Subcutaneous abdominal adipose tissue (tissue), 5 donors: ENCODE data around the gene ADAMTS17.

Source experiments
- H3K27ac ChIP-seq: one replicate; pipeline ENCODE4 v1.7.0; 2013; ENCODE audit warnings: low read depth, mild to moderate bottlenecking, inconsistent platforms, low read length, moderate library complexity
- H3K27me3 ChIP-seq, 5 donors: one replicate each; pipeline ENCODE4 v1.7.0; 2013; ENCODE audit warnings: low read length in 5 of 5, inconsistent platforms in 1 of 5; ENCODE audit not compliant: control insufficient read depth in 5 of 5, insufficient read depth in 4 of 5
- H3K36me3 ChIP-seq, 5 donors: one replicate each; pipeline ENCODE4 v1.7.0; 2013; ENCODE audit warnings: low read length in 5 of 5; ENCODE audit not compliant: control insufficient read depth in 5 of 5, insufficient read depth in 5 of 5
- H3K4me1 ChIP-seq, 5 donors: one replicate each; pipeline ENCODE4 v1.7.0; 2013; ENCODE audit warnings: low read length in 5 of 5, mild to moderate bottlenecking in 3 of 5, moderate library complexity in 1 of 5; ENCODE audit not compliant: control insufficient read depth in 5 of 5, insufficient read depth in 5 of 5
- H3K4me3 ChIP-seq, 5 donors: one replicate each; pipeline ENCODE4 v1.7.0; 2013; ENCODE audit warnings: low read length in 5 of 5, low read depth in 1 of 5
- H3K9ac ChIP-seq, 5 donors: one replicate each; pipeline ENCODE4 v1.7.0; 2013; ENCODE audit warnings: low read length in 5 of 5, mild to moderate bottlenecking in 4 of 5, moderate library complexity in 3 of 5
- H3K9me3 ChIP-seq, 5 donors: one replicate each; pipeline ENCODE4 v1.7.0; 2013; ENCODE audit warnings: low read length in 5 of 5; ENCODE audit not compliant: control insufficient read depth in 5 of 5
- donor health status: healthy.
- donor health status: healthy.
- donor health status: healthy.
- donor health status: healthy.
- donor health status: healthy.

The ADAMTS17 gene

DNA sequence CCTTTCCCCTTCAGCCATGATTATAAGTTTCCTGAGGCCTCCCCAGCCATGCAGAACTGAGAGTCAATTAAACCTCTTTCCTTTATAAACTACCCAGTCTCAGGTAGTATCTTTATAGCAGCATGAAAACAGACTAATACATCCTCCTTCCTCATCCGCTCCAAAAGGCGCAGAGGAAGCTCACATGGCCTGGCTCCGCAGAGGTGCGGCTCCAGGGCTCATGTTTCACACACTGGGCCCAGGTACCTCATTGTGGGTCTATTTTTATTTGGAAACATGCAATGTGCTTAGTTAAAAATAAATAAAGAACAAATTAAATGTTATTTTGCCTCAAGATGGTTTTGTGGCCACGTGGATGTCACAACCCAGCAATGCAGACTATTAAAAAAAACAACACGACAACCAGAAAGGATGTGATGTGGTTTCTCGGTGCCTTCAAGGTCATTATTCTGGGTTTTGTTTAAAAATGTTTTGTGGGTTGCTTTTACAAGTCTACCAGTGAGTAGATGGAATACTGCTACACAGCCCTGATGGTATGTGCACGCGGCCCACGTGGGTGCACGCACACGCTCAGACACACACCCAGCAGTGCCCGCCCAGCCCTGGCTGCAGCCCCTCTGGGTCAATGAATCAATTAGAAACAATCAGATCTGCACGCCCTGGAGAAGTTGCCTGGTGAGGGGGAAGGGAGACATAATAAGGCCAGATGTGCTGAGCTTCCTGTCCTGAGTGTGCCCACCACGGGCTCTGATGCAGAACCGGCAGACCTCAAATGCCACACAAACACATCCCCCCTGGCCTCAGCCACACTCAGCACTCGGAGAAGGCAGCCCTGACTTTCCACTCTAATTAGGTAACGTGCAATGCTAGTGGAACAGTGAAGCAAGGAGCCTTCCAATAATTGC, 140.1 kb downstream of the ADAMTS17 start:
- Histone ChIP-seq H3K27ac (no peak overlapping the region), H3K4me1 (peaks cover 0 to under 1% (median 0%) of the 10 kb centered on the region in 5 donors), H3K36me3 (no peaks in the 10 kb centered on the region), H3K27me3 (peaks cover 0 to 7% (median 0%) of the 10 kb centered on the region in 5 donors), H3K4me3 (no peak overlapping the region), H3K9me3 (no peaks in the 10 kb centered on the region), H3K9ac (no peak overlapping the region)

DNA sequence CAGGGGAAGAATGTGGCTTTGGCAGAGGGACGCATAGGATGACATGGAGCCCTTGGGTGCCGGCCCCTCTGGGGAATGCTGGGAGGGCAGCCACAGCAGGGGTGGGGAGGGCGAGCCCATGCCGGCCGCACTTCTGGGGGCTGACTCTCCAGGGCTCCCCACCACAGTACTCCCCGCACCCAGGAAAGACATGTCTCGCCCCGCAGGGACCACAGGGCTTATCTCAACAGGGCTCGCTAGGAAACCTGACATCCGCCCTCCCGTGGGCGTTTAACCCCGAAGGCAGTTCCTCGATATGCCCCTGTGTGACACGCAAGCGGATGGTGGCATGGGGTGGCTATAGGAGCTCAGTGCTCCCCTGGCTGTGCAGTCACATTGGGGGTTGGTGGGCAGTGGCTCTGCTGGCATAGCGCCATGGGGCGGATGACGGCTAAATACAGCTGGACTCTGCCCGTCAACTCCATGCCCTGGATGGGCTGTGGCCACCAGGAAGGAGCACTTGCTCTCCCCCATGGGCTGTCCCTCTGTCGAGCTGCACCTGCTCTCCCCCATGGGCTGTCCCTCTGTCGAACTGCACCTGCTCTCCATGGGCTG, 141.4 kb downstream of the ADAMTS17 start:
- H3K9me3 ChIP-seq, result no peaks in the 10 kb centered on the region
- no peak overlapping the region for H3K4me3 ChIP-seq
- no peaks in the 10 kb centered on the region for H3K36me3 ChIP-seq
- no peaks in the 10 kb centered on the region for H3K4me1 ChIP-seq
- H3K27ac ChIP-seq, result no peak overlapping the region
- H3K27me3 ChIP-seq, result peaks cover 0 to 7% (median 0%) of the 10 kb centered on the region in 5 donors
- no peak overlapping the region for H3K9ac ChIP-seq

DNA sequence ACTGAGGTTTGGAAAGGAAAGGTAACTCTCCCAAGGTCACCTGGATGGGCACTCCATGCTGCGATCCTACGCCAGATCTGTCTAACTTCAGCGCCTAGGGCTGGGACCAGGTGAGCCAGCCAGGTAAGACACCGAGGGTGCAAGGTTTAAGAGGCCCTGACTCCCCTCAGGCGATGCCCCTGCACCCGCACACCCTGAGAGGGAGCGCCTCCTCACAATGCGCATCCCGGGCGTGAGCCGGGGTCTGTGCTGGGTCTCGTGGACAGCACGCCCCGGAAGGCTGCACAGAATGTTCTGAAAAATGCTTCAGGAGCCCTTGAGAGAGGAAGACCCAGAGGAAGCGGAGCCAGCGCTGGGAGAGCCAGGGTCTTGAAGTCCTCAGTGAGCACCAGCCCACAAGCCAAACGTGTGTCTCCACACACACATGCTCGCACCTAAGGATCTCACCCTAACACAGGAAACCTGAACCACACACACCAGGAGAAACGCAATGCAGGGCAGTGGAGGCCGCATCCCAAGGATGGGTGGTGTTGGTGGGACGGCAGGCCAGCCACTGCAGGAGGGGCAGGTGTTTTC, 142.0 kb downstream of the ADAMTS17 start:
- Histone ChIP-seq H3K27me3 (peaks cover 0 to 7% (median 0%) of the 10 kb centered on the region in 5 donors), H3K4me1 (no peaks in the 10 kb centered on the region), H3K9me3 (no peaks in the 10 kb centered on the region), H3K4me3 (no peak overlapping the region), H3K9ac (no peak overlapping the region), H3K27ac (no peak overlapping the region), H3K36me3 (no peaks in the 10 kb centered on the region)

DNA sequence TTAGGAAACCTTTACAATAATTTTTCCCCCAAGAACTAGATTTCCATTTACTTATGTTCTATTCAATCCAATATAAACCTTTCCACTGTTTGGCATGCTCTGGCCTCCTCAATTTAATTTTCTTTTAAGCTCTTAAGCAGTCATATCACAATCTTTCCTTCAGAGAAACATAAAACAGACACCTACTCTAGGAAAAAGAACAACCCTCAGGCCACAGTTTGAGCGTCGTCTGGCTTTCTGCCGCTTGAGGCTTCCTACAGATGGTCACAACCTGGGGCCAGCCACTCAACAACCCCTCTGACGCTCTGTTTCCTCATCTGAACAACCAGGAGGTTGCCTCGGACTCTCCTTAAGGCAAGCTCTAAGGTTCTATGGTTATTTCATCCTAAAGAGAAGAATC, 143.3 kb downstream of the ADAMTS17 start:
- Histone ChIP-seq H3K9me3 (no peaks in the 10 kb centered on the region), H3K4me3 (no peak overlapping the region), H3K36me3 (no peaks in the 10 kb centered on the region), H3K4me1 (no peaks in the 10 kb centered on the region), H3K27me3 (peaks cover 0 to 7% (median 0%) of the 10 kb centered on the region in 5 donors), H3K27ac (no peak overlapping the region), H3K9ac (no peak overlapping the region)

DNA sequence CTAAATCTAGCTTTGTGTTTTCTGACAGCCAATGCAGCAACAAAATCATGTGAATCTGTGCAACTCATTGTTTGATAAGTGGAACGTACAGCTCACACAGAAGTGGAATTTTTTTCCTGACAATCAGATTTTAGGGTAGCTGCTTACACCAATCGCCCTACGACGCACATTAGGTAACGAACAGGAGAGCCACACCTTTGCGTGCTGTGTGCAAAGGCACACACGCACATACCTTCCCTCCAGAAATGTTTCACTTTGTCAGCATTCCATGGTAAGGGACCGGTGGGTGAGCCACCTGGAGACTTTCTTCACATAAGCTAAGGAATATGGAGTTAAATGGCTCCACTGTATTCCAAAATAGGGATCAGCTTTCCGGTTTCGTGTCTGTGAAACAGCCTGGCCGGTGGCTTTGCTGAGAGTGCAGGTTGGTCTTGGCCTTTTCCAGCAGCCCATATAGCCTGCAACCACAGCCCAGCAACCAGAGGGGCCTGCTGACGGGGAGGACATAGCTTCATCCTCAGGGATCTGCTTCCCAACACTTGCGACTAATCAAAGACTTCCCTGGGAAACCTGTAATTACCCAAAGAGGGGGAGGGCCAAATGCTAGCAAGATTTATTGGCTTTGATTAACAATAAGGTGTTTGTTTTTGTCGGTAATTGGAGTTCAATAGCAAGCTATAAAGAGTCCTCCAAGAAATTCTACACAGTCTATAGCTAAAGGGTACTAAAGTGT, 145.3 kb downstream of the ADAMTS17 start:
- no peaks in the 10 kb centered on the region for H3K9me3 ChIP-seq
- peaks cover 0 to 7% (median 0%) of the 10 kb centered on the region in 5 donors for H3K27me3 ChIP-seq
- H3K27ac ChIP-seq, result no peak overlapping the region
- H3K36me3 ChIP-seq, result no peaks in the 10 kb centered on the region
- H3K4me3 ChIP-seq, result no peak overlapping the region
- no peak overlapping the region for H3K9ac ChIP-seq
- peaks cover 0 to 2% (median 0%) of the 10 kb centered on the region in 5 donors for H3K4me1 ChIP-seq

DNA sequence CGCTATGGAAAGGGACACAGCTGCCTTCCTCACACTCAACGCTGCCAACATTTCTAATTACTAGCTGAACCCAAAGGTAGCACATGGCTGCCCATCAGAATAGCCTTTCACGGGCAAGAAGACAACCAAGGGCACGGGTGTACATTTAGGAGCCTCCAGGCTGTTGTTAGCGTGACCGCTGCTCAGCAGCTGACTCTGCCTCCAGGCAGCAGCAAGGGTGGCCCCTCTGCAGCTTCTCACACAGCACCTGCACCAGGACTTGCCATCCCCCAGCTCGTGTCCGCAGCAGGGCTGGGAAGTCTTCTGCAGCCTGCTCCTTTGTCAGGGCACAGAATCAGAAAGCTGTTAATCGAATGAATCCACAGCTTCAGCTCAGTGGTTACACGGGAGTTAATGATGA, 146.8 kb downstream of the ADAMTS17 start:
- Histone ChIP-seq H3K9ac (no peak overlapping the region), H3K9me3 (no peaks in the 10 kb centered on the region), H3K4me3 (no peak overlapping the region), H3K4me1 (peaks cover 0 to 2% (median 0%) of the 10 kb centered on the region in 5 donors), H3K27me3 (peaks cover 0 to 1% (median 0%) of the 10 kb centered on the region in 5 donors), H3K27ac (no peak overlapping the region), H3K36me3 (no peaks in the 10 kb centered on the region)

DNA sequence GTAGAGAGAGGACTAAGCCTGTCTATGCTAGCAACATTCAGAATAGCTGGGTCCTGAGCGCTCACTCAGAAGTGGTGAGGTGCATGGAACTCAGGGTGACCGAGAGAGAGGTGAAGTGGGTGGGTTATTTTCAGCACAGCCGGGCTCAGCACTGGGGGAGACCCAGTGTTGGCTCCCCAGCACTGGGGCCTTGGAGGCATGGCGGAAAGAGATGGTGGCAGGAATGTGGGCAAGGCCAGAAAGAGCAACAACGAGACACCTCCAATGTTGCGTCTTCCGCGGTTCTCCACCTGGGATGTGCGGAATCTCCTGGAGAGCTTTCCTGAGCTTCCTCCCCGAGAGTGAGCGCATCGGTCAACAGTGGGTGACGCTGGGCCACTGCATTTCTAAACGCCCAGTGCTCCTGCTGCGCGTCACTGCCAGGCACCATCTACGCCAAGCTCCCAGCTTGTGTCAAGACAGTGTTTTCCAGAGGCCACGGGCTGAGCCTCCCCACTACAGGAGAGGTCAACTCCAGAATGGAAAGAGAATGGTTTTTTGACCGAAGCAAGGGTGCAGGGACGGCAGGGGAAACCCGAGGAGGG, 148.4 kb downstream of the ADAMTS17 start:
- no peak overlapping the region for H3K9ac ChIP-seq
- H3K4me3 ChIP-seq, result no peak overlapping the region
- no peaks in the 10 kb centered on the region for H3K36me3 ChIP-seq
- H3K27ac ChIP-seq, result no peak overlapping the region
- H3K4me1 ChIP-seq, result peaks cover 0 to 2% (median 0%) of the 10 kb centered on the region in 5 donors
- H3K9me3 ChIP-seq, result no peaks in the 10 kb centered on the region
- H3K27me3 ChIP-seq, result no peaks in the 10 kb centered on the region

DNA sequence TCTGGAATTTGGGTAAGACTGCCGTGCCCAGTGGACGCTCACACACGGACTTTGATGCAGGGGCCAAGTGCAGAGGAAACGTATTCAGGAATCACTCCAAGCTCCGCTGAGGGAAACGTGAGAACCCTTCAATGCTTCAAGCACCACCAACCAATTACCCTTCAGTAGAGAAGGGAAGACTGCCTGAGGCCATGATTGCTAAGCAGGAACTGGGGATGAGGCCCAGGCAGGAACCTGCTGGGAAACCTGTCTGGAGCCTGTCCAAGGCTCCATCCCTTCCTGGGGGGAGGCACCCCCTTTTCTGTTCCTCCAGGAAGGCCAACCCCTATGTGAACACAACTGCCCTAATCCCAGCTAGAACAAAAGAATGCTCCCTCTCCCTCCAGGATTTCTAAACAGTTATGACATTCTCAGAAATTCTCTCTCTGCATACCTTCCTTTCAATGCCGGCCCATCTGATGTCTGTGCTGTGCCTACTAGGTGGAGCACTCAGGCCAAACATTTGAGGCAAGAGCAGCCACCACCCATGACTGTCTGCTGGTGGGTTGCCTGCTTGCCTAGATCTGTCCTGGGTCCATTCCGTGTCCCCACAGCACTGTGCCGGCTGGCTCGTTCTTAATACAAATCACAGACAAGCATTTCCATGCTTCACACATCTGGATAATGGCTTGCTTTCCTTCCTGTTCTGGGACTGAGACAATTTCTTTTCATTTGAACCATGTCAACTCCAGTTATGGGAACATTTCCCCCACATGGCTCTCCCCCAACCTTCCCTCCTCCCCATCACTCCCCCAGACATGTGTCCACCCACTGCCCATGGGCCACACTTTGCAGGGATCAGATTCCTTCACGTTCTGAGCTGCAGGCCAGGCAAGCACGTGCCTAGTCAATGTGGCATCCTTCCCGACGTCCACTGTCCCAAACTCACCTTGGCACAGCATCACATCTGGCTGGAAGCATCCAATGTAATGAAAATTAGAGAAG, 149.4 kb downstream of the ADAMTS17 start:
- Histone ChIP-seq H3K9me3 (no peaks in the 10 kb centered on the region), H3K27ac (no peak overlapping the region)

DNA sequence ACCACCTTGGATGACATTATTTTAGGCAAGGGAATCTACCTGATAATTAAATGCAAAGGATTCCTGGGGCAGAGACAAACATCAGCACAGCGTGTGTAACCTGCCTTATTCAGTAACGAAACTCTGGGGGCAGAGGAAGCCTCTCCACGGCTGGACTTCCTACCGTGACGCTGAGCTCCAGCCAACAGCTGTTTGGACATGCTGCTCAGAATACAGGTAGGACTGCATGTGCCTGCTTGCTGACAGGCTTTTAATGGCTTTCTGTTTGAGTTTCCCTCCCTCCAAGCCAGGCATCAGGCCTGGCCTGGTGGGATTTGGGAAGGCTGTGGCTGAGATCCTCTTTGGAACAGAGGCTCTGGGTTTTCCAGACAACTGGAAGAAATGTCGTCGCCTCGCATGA, 150.6 kb downstream of the ADAMTS17 start:
- no peaks in the 10 kb centered on the region for H3K36me3 ChIP-seq
- H3K9ac ChIP-seq, result no peak overlapping the region
- peaks cover 0 to 2% (median 0%) of the 10 kb centered on the region in 5 donors for H3K4me1 ChIP-seq
- H3K27ac ChIP-seq, result no peak overlapping the region
- no peaks in the 10 kb centered on the region for H3K27me3 ChIP-seq
- H3K9me3 ChIP-seq, result no peaks in the 10 kb centered on the region
- H3K4me3 ChIP-seq, result no peak overlapping the region

More for the DNA sequence above, 149.4 kb downstream of the ADAMTS17 start:
- H3K27me3 ChIP-seq, result no peaks in the 10 kb centered on the region
- H3K4me1 ChIP-seq, result peaks cover 0 to 2% (median 0%) of the 10 kb centered on the region in 5 donors
- no peaks in the 10 kb centered on the region for H3K36me3 ChIP-seq
- H3K9ac ChIP-seq, result no peak overlapping the region
- no peak overlapping the region for H3K4me3 ChIP-seq
